ENCODE measurements around the gene MZT2A. TPM values are rescaled to one million over a fixed set of nuclear protein-coding genes. Genes with fewer than 3 reads are reported as not detected.
A peak's percentile ranks its signal among the peaks of the same experiment; 100 is the strongest.
"Not testable (repeated sequence)": the region's sequence is repeated elsewhere in the genome, so short reads cannot be mapped to it uniquely, and the experiment has no call there.

Gene MZT2A, protein sequence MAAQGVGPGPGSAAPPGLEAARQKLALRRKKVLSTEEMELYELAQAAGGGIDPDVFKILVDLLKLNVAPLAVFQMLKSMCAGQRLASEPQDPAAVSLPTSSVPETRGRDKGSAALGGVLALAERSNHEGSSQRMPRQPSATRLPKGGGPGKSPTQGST
- 10 to 100 TPM; 47.5 to 75.3 (median 60.4) TPM for total RNA-seq
- long read RNA-seq, donor 1, transcript MZT2A-204 (4 exons, 980 nt): major isoform, 28 of 93 reads
- long read RNA-seq, donor 1, transcript MZT2A-201 (3 exons, 624 nt): minor isoform, 27 of 93 reads
- long read RNA-seq, donor 1, partial matches to known transcripts: 28 of 93 reads
- long read RNA-seq, donor 1, other reads (novel, unspliced or antisense): 9 of 93 reads
- long read RNA-seq, donor 2, partial matches to known transcripts: 1 of 3 reads
- long read RNA-seq, donor 2, other reads (novel, unspliced or antisense): 2 of 3 reads

DNA sequence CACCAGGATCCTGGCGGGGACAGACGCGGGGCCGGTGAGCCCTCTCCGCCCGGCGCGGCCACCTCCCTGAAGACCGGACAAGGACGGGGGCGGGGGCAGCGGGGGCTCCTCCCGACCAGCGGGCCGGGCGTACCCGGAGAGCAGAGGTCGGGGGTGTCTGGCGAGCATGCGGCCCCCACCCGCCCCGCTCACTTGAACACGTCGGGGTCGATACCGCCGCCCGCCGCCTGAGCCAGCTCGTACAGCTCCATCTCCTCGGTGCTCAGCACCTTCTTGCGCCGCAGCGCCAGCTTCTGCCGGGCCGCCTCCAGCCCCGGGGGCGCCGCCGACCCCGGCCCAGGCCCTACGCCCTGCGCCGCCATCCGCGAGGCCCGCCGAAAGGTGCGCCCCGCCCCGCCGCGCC is at the start of gene MZT2A:
MZT2A (minus strand) TSS at position 383 of the 403 bp plus-strand sequence; CDS start at position 362, 21 bp downstream.
- intact Hi-C loops (cut with DNase I, micrococcal nuclease); H3K36me3 ChIP-seq (ENCODE audit: low read depth); H3K9me3 ChIP-seq: not testable (repeated sequence)
- Histone ChIP-seq H3K4me3 (peak within 1 kb of the TSS; percentile 67), H3K4me1 (ENCODE audit: low read depth) (peaks cover 12% of the 10 kb centered on the region)
- ATAC-seq: peak; percentile 4
- peak in 1 of 3 donors; percentile 77 for DNase-seq

DNA sequence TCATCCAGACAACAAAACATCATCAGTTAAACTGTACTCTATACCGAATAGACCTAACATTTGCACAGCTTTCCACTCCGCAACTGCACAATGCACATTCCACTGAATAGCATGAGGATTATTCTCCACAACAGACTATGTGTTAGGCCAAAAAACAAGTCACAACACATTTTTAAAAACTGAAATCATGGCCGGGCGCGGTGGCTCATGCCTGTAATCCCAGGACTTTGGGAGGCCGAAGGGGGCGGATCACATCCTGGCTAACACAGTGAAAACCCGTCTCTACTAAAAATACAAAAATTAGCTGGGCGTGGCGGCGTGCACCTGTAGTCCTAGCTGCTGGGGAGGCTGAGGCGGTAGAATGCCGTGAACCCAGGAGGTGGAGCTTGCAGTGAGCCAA is 46.7 kb upstream of the MZT2A start:
- DNase-seq; H3K4me1 ChIP-seq (ENCODE audit: low read depth); H3K36me3 ChIP-seq (ENCODE audit: low read depth); H3K9me3 ChIP-seq; intact Hi-C loops (cut with DNase I, micrococcal nuclease); ATAC-seq; H3K4me3 ChIP-seq: not testable (repeated sequence)

DNA sequence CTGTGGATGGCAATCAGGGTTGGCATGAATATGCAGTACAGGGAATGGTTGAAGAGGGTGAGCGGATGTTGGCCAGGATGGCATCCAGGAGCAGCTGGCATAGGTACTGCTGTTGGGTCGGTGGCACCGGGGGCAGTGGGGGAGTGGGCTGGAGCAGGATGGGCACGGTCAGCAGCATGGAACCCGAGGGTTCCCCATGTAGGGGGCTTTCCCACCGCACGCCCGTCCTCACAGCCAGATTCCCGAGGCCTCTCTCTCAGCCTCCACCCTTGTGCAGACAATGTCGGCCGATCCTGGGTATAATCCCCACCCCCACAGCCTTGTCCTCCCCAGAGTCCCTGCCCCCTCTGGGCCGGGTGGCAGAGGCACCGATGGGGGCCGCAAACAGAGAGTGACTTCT is 44.6 kb upstream of the MZT2A start:
- H3K36me3 ChIP-seq (ENCODE audit: low read depth); H3K9me3 ChIP-seq; DNase-seq; intact Hi-C loops (cut with DNase I, micrococcal nuclease); ATAC-seq; H3K4me3 ChIP-seq; H3K4me1 ChIP-seq (ENCODE audit: low read depth): not testable (repeated sequence)

DNA sequence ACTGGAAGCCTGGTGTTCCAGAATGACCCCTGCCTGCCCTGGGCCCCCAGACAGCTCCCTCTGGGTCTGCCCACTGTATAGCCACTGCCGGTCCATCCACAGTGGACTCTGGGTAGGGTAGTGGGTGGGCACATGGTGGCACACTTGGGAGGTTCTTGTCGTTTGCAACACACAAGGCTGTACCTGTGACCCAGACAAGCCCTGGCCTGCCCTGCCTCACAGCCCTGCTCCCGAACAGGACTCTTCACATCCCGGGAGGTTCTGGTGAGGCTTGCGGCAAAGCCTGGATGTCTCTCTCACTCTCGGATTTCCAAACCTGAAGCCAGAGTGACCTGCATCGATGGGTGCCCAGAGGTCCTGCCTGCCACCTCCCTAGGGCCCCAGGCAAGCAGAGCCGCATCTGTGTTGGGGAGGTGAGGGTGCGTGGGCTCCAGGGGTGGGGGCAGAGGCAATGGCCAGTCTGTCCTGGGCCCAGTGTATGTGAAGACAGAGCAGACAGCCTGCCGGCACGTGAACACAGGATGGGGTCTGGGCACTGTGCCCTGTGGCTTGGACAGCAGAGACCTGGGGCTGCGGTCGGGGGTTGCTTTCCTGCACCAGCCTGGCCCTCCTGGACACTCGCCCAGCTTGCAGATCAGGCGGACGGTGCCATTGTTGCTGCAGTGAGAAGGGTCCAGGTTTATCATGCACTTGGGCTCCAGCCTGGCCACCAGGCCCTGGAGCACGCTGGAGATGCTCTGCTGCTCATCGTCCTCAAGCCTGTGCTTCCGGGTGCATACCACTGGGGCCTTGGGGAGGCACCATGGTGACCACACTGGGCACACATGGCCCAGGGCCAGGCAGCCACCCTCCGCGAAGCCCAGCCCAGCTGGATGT is 44.0 kb upstream of the MZT2A start:
- H3K36me3 ChIP-seq (ENCODE audit: low read depth); H3K9me3 ChIP-seq; H3K4me1 ChIP-seq (ENCODE audit: low read depth); H3K4me3 ChIP-seq; DNase-seq; ATAC-seq; intact Hi-C loops (cut with DNase I, micrococcal nuclease): not testable (repeated sequence)

DNA sequence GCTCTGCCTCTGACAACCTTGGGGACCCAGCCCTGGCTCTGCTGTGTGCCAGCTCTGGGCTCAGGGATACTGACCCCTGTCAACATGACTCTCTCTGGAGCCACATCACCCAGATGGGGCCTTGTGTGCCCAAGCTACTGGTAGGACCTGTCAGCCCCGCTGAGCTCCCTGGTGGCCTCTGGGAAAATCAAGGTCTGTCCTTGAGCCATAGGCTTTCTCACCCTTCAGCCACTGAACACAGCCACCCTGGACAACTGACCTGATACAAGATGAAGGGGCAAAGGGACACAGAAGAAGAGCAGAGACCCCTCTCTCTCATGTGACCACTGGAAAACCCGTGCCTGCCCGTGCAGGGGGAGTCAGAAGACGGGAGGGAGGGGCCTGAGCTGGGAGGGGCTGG is 43.3 kb upstream of the MZT2A start:
- ATAC-seq (no peak), DNase-seq (no peak)
- intact Hi-C loops (cut with DNase I, micrococcal nuclease): no loop called here
- H3K9me3 ChIP-seq: no peaks in the 10 kb centered on the region
- H3K4me1 ChIP-seq (ENCODE audit: low read depth): no peaks in the 10 kb centered on the region
- no peaks in the 10 kb centered on the region for H3K36me3 ChIP-seq (ENCODE audit: low read depth)
- TF ChIP-seq, protein P1, sequence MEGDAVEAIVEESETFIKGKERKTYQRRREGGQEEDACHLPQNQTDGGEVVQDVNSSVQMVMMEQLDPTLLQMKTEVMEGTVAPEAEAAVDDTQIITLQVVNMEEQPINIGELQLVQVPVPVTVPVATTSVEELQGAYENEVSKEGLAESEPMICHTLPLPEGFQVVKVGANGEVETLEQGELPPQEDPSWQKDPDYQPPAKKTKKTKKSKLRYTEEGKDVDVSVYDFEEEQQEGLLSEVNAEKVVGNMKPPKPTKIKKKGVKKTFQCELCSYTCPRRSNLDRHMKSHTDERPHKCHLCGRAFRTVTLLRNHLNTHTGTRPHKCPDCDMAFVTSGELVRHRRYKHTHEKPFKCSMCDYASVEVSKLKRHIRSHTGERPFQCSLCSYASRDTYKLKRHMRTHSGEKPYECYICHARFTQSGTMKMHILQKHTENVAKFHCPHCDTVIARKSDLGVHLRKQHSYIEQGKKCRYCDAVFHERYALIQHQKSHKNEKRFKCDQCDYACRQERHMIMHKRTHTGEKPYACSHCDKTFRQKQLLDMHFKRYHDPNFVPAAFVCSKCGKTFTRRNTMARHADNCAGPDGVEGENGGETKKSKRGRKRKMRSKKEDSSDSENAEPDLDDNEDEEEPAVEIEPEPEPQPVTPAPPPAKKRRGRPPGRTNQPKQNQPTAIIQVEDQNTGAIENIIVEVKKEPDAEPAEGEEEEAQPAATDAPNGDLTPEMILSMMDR (IDR thresholded peaks at IDR 0.05): no peak
- no peak overlapping the region for H3K4me3 ChIP-seq

DNA sequence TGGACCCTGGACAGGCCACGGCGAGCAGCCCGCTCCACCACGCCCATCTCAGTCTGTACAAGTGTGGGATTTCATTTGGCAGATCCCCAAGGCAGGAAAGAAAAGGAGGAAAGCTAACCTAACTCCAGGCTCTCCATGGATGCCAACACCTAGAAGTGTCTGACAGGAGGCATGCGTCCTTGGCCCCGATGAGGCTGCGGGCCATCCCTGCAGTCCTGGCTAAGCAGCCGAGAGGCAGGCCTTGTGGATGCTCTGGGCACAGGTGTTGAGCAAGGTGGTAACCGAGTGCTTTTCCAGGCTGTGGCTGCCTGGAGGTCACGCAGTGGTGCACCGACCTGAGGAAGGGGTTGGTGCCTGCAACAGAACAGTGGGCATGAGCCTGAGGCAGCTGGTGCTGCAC is 42.8 kb upstream of the MZT2A start:
- H3K9me3 ChIP-seq; DNase-seq; ATAC-seq; H3K36me3 ChIP-seq (ENCODE audit: low read depth); intact Hi-C loops (cut with DNase I, micrococcal nuclease); H3K4me1 ChIP-seq (ENCODE audit: low read depth); H3K4me3 ChIP-seq: not testable (repeated sequence)

DNA sequence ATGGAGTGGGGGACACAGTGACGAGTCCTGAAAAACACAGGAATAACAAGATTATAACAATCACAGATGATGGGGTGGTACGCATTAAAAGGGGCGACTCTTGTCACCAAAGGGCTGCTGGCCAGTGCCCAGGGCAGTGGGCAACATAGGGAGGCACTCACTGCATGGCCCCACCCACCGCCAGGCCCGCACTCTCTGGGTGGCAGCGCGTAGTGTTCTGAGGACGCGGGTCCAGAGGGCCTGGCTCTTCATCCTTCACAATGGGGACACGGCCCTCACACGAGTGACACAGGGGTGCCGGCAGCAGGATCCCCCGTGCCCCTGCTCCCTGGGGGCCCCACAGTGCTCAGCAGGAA is 42.1 kb upstream of the MZT2A start:
- H3K4me1 ChIP-seq (ENCODE audit: low read depth); intact Hi-C loops (cut with DNase I, micrococcal nuclease); H3K9me3 ChIP-seq; H3K36me3 ChIP-seq (ENCODE audit: low read depth); H3K4me3 ChIP-seq; DNase-seq; ATAC-seq: not testable (repeated sequence)

DNA sequence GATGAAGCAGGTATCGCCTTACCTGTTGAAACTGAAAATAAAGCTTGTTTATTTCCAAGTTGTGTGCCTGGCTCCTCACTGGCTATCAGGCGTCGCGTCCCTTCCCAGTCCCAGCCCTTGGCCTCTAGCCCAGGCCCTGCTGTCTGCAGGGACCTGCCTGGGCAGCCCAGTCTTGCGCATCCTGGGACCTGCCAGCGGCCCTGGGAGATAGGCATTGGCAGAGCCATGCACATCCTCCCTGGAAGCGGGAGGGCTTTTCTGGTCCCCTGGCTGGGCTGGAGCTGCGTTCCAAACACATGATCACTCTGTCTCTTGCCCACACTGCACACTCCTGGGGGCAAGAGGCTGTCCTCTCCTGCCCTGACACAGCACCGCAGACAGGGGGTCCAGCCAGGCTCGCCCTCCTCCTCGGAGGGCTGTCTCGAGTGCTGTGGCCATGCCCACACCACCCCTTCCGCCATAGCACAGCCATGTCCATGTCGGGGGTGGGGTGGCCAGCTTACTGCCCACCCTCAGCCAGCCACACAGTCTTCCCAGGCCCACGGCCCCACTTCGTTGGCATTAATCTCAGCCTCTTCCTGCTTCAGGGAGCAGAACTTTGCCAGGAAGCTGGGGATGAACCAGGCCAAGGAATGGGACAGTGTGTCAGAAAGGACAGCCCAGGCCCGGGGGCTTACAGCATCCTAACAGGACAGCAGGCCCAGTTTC is 41.6 kb upstream of the MZT2A start:
- intact Hi-C loops (cut with DNase I, micrococcal nuclease); DNase-seq; ATAC-seq; H3K36me3 ChIP-seq (ENCODE audit: low read depth); H3K4me3 ChIP-seq; H3K9me3 ChIP-seq; H3K4me1 ChIP-seq (ENCODE audit: low read depth): not testable (repeated sequence)

DNA sequence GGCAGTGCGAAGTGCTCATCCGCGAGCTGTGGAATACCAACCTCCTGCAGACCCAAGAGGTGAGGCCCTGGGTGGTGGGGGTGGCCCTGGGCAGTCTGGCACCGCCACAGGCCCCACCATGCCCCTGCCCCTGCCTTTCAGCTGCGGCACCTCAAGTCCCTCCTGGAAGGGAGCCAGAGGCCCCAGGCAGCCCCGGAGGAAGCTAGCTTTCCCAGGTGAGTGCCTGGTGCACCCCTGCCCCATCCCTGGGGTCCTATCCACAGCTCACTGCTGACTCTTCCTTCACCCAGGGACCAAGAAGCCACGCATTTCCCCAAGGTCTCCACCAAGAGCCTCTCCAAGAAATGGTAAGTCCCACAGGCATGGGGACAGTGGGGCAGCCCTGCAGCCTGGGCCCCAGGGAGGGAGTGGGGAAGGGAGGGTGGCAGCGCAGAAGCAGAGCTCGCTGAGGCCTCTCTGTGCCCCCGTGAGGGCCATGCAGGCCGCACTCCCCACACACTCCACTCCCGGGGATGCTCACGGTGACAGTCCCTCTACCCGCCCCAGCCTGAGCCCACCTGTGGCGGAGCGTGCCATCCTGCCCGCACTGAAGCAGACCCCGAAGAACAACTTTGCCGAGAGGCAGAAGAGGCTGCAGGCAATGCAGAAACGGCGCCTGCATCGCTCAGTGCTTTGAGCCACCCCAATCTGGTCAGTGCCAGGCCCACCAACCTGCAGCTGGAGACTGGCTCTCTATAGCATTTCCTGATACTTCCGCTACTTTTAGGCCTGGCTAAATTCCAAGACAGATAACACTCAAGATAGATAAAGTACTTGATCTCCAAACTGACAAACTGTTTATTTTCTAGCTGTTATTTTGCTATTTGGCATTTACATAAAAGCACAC is 40.8 kb upstream of the MZT2A start:
- H3K4me1 ChIP-seq (ENCODE audit: low read depth); H3K4me3 ChIP-seq; H3K9me3 ChIP-seq; H3K36me3 ChIP-seq (ENCODE audit: low read depth); ATAC-seq; intact Hi-C loops (cut with DNase I, micrococcal nuclease); DNase-seq: not testable (repeated sequence)

DNA sequence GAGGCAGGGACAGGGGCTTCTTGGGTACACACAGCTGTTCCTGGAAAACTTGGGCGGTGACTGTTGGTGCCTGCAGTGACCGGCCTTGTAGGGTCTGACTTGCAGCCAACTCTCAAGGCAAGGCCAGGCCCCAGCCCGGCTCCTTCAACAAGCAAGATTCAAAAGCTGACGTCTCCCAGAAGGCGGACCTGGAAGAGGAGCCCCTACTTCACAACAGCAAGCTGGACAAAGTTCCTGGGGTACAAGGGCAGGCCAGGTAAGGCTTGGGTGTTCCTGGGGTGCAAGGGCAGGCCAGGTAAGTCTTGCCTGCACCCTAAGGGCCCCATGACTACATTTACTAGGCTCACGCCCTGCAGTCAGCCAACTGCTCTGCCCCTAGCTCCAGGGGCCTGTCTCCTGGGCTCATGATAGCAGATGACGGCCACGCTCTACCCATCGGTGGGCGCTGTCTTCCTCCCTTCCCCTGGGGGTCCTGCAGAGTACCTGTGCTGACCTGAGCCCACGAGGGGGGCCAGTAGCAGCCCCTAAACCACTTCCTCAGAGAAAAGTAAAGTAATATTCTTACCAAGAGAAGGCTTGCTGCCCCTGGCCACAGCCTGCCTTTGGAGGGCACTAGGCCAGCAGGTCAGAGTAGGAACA is 39.5 kb upstream of the MZT2A start:
- H3K4me3 ChIP-seq; ATAC-seq; H3K9me3 ChIP-seq; H3K4me1 ChIP-seq (ENCODE audit: low read depth); intact Hi-C loops (cut with DNase I, micrococcal nuclease); DNase-seq; H3K36me3 ChIP-seq (ENCODE audit: low read depth): not testable (repeated sequence)

DNA sequence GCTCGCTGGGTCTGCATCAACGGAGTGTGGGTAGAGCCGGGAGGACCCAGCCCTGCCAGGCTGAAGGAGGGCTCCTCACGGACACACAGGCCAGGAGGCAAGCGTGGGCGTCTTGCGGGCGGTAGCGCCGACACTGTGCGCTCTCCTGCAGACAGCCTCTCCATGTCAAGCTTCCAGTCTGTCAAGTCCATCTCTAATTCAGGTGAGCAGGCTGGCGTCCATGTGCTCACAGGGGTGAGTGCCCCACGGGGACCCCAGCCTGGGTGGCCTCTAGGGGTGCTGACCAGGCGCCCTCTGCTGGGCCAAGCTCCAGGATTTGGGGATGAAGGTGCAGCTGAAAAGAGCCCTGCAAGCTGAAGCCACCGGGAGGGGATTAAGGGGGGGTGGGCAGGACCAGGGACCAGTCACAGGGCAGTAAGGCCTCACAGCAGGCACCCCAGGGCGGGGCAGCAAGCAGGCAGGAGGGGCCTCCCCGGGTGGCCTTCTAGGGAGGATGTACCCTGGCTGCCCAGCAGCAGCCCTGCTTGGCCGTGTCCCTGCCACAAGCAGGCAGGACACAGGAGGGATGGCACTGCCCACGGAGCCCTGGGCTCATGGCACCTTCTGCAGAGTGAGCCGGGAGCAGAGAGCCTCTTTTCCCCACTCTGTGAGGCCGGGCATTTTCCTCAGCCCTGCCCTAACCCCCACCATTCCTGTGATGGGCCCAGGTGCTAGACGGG is 38.6 kb upstream of the MZT2A start:
- H3K36me3 ChIP-seq (ENCODE audit: low read depth); H3K4me3 ChIP-seq; H3K9me3 ChIP-seq; H3K4me1 ChIP-seq (ENCODE audit: low read depth); intact Hi-C loops (cut with DNase I, micrococcal nuclease); ATAC-seq; DNase-seq: not testable (repeated sequence)

Data from mucosa of descending colon (tissue), 3 donors.